ENCODE results near the gene PFAS.

The PFAS gene

DNA sequence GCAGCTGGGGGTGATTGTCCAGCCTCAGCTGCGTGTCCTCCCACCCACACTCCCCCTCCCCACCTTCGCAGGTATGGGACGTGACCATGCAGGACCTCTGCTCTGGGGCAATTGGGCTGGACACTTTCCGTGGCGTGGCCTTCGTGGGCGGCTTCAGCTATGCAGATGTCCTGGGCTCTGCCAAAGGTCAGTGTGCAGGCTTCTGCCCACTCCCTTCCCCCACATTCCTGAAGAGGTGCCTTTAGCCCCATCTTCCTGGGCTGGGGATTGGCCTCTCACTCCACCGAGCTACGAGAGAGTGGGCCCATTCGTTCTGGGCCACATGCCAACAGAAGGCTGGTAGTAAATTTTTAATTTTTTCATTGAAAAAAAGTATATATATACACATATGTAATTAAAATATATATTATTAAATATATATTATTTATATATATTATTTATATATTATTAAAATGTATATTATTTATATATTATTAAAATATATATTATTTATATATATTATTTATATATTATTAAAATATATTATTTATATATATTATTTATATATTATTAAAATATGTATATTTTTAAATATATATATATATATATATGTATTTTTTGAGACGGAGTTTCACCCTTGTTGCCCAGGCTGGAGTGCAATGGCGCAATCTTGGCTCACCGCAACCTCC, 18.5 kb downstream of the PFAS start:
- no peak for DNase-seq

DNA sequence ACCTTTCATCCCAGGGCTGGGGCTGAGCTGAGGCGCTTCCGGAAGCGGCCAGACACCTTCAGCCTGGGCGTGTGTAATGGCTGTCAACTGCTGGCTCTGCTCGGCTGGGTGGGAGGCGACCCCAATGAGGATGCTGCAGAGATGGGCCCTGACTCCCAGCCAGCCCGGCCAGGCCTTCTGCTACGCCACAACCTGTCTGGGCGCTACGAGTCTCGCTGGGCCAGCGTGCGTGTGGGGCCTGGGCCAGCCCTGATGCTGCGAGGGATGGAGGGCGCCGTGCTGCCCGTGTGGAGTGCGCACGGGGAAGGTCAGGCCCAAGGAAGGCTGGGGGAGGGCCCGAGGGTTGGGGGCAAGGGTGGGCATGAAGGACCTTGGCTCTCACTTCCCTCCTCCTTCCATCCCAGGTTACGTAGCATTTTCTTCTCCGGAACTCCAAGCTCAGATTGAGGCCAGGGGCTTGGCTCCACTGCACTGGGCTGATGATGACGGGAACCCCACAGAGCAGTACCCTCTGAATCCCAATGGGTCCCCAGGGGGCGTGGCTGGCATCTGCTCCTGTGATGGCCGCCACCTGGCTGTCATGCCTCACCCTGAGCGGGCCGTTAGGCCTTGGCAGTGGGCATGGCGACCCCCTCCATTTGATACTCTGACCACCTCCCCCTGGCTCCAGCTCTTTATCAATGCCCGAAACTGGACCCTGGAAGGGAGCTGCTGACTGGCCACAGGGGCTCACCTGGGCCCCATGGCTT, 19.6 kb downstream of the PFAS start:
- no peak for DNase-seq

DNA sequence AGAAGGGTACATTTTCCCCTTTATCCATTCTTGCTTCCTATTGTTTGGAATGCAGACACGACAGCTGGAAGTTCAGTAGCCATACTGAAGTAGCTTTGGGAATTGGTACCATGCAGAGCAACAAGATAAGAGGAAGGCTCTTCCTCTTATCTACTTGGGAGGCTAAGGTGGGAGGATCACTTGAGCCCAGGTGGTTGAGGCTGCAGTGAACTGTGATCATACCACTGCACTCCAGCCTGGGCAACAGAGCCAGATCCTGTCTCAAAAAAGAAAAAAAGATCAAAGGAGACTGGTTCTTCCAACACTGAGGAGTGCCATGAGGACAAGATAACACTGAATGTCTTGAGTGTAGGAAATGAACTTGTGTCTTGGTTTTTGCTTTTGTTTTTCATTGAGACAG, 23.3 kb downstream of the PFAS start:
- no peak for DNase-seq

DNA sequence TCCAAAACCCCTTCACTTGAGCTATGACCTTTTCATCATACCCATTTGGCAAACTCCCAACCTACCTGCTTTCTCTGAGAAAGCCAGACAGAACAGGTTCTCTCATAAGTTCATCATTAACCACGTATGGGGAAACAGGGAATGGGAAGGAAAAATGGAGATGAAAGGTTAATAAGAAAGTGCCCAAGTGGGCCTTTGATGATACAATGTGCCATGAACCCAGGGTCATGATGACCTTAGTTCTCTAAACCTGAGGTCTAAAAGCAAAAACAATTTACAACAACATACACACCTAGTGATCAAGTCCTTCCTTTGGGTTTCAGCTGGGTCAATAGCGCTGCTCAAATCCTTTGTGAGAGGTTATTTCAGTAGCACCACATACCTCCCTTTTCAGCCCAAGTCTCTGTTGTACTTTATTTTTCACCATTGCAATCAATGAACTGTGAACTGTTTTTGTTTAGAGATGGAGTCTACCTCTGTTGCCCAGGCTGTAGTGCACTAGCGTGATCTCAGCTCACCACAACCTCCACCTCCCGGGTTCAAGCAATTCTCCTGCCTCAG, 24.9 kb downstream of the PFAS start:
- no peak for DNase-seq

DNA sequence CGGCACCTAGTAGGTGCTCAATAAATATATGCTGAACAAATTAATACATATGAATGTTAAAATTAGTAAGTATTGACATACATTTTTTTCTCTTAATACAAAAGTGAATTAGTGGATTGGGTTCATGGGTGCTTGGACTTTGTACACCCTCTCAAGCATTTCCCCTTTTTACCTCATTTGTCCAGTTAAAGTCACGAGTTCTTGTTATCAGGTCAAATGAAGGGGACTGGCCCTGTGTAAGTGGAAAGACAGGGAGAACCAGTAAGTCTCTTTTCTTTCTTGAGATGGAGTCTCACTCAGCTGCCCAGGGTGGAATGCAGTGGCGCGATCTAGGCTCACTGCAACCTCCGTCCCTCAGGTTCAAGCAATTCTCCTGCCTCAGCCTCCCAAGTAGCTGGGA, 25.7 kb downstream of the PFAS start:
- DNase-seq, result no peak

DNA sequence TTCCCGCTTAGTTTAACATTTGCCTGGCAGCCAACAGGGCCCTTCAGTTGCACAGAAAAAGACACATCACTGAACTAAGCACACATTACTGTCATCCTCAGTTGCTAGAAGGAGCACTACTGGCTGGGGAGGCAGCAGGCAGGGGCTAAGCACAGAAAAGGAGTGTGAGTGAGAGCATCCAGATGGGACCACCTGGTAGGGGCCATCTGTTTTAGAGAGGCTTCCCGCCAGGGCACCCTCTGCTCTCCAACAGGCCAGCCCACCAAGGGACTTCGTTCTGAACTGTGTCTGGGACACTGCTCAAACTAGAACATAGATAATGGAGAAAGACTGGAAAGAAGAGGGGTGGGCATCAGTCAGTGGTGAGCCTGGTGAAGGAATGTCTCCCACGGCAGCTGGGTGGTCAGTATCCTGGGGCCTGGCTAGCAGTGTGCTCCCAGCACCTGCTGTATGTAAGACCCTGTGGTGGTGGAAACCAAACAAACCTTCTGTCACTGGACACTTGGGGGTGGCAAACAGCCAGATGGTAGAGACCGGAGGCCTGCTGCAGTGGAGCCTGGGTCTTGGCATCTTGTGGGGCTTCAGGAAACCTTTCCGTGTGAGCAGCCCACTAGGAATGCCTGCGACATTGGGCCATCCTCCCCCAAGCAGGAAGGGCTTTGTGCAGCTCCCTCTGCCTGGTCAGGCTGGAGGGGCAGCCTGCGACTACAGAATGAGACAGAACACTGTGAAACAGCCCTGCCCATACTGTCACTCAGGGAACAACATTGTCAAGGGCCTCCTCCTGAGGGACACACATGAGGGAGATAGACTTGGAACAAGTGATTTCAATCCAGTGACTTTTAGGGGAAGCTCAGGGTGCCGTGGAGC, 26.6 kb downstream of the PFAS start:
- DNase-seq, result no peak

DNA sequence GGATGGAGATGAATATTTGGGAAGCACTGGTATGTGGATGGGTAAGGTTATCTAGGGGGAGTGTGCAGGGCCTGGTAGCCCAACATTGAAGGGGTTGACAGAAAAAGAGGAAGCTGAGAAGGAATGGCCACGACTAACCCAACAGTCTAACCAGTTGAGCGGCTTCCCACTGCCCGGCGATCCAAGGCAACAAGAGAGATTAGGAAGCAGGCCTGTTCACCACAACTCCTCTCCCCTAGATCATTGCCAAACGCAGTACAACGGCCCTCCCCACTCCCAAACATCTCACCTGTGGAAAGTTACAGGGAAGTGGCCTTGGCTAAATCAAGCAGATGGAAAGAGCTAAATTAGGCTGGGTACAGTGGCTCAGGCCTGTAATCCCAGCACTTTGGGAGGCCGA, 28.2 kb downstream of the PFAS start:
- DNase-seq, result no peak

DNA sequence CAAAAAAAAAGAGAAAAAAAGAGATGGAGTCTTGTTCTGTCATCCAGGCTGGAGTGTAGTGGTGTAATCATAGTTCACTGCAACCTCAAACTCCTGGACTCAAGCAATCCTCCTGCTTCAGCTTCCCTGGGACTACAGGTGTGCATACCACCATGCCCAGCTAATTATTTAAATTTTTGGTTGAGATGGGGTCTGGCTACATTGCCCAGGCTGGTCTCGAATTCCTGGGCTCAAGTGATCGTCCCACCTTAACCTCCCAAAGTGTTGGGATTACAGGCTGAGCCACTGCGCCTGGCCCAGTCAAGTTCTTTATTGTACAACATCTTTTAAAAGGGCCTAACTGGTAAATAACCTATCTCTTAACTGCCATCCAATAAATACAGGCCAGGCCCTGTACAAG, 33.3 kb downstream of the PFAS start:
- DNase-seq, result no peak

DNA sequence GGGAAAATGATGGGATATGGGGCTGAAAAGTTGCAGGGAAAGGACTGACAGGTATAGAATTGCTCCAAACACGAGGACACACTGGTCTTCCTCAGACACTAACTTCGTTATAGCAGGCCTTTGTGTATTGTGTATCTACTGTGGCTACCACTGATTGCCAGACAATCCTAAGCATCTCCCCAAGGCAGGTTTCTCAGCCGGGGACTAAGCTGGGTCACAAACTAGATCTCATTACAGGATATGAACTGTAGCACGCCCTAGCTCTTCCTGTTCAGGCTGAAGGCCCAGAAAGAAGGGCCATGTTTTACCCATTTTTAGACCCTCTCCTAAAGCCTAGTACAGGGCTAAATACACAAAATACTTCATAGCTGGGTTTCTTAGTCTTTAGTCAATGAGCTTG, 34.3 kb downstream of the PFAS start:
- no peak for DNase-seq

DNA sequence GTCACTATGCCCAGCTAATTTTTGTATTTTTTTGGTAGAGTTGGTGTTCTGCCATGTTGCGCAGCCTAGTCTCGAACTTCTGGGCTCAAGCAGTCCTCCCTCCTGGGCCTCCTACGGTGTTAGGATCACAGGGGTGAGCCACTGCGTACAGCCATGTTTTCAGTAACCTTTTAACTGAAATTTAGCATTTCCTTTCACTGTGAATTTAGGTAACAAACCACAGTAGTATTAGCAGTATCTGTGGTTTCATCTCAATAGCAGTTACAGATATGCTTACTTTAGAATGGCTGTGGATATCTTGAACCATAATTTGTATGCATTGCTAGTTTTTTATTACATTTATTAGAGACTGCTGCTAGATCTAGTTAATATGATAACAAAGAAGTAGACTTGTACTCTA, 35.0 kb downstream of the PFAS start:
- DNase-seq, result no peak

DNA sequence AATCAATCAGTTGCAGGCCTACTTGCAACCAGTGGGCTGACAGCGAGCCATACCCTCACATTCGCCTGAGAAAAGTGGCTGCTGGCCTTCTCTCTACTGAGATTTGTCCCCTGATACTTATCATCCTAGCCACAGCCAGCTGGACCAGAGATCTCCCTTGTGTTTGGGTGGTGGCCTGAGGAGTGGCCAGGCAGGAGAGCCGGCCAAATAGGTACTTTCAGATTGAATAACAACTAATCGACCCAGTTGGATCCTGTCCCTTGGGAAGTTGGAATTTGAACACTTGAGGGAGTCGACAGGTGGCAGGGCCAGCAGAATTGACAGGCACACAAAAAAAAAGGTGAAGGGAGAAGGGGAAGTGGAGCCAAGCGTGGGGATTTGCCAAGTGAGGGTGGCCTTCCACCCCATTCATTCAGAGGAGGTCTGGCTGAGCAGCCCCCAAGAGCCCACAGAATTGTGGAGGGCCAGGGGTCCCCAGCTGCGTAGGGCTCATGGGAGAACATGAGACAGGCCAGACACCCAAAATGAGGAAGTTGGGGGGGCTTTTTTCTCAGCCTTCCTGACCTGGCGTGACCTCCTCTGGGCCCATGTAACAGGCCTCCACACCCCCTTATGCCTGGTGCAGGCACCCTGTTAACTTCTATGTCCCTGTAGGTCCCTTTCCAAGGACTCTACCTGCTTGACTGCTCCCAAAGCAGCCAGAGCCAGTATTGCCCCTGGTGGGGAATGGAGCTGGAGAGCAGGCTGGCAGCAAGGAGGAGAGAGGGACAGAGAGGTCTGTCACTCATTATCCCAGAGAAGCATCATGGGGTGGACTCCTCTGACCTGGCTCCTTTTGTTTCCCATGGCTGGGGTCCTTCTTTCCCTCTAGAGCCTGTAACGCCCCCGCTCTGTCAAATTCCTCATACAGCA, 36.4 kb downstream of the PFAS start:
- no peak for DNase-seq

DNA sequence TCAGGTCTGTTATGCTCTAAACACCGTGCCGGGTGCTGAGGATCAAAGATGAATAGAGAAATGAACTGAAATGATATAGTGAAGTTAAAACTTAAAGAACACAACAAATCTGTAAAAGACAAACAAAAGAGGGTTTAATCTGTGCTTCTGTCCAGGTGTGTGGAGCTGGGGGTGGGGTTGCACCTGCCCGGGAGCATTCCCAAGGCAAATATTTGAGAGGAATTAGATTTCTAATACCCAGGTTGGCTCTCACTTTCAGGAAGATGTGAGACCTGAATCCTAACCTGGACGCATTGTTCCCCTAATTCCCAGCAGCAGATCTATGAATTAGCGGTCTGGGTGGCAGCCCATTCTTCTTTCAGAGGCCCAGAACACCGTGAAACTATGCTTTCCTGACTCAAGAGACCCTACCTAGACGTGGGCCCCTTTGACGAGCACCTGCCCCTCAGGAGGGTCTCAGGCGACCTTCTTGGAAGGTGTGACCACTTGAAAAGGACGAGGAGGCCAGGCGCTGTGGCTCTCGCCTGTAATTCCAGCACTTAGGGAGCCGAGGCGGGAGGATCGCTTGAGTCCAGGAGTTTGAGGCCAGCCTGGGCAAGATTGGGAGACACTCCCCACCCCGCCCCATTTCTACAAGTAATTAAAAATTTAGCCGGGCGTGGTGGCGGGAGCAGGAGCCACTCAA, 38.7 kb downstream of the PFAS start:
- DNase-seq, result no peak

DNA sequence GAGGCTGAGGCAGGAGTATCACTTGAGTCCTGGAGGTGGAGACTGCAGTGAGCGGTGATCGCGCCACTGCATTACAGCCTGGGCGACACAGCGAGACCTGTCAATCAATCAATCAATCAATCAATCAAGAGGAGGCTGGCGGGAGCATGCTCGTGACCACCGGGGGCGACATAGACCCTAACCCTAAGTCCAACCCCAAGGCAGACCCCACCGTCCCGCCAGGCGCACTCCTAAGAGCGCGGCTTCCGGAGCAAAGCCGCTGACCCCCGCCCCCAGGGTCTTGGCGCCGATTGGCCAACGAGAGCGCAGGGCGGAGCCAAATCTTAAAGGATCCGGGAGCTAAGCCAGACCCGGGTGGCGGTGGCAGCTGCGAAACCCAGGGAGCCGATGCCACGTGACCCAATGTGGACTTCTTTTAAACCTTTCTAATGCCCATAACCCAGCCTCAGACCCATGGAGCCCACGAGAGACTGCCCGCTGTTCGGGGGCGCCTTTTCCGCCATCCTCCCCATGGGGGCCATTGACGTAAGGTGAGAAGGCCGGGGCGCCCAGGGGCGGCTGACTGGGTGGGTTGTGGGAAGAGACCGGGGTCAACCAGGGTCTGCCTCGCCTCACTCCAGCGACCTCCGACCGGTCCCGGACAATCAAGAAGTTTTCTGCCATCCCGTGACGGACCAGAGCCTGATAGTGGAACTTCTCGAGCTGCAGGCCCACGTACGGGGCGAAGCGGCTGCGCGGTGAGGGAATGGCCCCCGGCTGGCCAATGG, 39.4 kb downstream of the PFAS start, which contains the start of gene RANGRF:
Gene RANGRF (plus strand): TSS at position 335 of the 767 bp plus-strand sequence. CDS start 119 bp downstream, at position 454.
- DNase-seq, result peak; percentile 80

DNA sequence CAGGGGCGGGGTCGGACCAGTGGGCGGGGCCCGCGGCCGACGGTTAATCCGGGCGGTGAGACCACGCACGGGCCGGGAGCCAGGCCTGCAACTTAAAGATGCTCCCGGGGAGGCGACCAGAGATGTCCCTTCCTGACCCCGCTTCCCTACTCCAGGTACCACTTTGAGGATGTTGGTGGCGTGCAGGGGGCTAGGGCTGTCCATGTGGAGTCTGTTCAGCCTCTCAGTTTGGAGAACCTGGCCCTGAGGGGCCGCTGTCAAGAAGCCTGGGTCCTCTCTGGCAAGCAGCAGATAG, 40.0 kb downstream of the PFAS start:
- DNase-seq, result peak; percentile 61

DNA sequence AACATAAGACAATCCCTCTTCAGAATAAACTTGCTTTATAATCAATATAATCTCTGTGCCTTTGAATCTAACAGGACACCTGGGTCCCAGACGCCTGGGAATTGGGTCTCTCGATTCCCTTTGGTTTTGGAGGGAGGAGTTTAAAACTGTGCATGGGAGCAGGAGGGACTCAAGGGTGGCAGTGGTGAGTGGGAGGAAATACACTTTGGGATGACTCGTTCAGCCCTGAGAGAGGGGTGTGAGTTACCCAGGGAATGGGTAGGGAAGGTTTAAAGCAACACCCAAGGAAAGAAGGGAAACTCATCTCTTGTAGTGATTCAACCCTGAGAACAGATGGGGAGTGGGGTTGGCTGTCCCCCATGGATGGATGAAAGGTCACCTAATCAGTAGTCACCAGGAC, 41.0 kb downstream of the PFAS start:
- DNase-seq, result no peak

DNA sequence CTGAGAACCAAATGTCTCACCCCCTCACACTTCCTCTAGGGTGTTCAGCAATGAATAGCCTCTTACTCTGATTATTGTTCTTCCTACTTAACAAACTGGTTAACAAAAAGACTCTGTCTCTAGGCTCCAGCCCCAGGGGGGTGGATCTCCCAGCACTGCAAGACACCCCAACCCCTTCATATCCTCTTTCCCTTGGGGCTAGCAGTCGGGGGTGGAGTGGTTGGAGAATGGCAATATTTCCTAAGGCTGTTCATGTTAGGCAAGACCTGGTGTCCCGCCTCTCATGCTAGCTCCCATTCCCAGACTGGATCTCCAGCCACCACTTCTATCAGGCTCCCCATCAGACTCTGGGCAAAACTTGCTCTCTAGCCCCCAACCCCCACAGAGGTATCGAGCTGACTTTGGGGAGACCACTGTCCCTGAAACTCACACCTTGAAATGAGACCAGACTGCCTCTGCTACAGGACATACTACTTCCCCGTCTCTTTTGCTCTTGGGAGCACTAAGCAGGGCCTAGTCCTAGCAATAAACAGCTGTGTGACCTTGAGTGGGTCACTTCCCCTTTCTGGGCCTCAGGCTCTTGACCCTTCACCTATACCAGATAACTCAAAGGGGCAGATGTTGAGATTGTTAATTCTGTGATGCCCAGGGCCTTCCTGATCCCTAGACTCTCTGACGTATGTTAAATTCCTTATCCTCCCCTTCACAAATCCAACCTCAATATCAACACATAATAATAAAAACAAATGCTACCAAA, 43.7 kb downstream of the PFAS start:
- no peak for DNase-seq

DNA sequence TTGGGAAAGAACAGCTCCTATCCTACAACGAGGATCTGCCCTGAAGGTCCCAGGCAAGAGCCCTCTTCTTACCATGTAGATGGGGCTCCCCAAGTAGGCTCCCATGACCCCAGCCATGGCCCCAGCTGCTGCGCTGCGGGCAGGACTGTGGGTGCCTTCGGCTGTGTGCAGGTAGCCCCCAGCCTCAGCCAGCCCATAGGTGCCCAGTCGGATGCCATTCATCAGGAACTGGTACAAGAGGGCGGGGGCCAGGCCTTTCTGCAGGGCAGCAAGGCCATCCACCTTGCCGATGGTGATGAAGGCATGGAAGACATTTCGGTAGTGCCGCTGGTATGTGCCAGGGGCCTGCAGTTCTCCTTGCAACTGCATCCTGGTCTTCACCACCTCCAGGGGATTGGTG, 45.3 kb downstream of the PFAS start:
- no peak for DNase-seq

DNA sequence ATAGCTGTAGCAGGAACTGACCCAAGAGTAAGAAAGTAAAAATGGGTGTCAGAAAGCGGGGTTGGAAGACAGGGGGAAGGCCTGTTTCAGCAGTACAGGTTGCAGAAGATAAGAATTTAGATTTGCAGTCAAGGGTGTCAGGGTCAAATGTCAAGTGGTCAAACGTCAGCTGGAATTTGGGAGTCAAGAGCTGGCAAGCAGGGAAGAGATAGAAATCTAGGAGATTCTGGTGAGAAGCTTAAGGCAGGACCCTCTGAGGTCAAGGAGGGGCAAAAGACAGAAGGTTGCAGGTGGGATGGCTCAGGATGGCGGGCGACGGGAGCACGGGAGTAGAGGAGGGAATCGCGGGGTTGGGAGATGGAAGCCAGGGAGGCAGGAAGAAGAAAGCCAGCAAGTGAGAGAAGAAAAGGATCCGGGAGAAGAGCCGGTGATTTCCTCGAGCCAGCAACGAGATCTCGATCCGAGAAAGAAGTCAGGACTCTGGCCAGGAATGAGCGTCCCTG, 45.8 kb downstream of the PFAS start:
- DNase-seq, result no peak

DNA sequence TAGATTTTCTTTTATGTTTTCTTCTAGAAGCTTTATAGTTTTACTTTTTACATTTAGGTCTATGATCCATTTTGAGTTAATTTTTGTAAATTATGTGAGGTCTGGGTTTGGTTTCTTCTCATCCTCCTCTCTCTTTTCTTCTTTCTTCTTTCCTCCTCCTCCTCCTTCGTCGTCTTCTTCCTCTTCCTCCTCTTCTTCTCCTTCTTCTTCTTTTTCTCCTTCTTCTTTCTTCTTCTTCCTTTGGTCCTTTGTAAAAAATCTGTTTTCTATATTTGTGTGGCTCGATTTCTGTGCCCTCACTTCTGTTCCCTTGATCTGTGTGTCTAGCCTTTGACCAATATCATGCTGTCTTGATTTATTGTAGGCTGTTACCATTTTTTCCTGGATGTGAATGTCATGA, 51.1 kb downstream of the PFAS start:
- no peak for DNase-seq

DNA sequence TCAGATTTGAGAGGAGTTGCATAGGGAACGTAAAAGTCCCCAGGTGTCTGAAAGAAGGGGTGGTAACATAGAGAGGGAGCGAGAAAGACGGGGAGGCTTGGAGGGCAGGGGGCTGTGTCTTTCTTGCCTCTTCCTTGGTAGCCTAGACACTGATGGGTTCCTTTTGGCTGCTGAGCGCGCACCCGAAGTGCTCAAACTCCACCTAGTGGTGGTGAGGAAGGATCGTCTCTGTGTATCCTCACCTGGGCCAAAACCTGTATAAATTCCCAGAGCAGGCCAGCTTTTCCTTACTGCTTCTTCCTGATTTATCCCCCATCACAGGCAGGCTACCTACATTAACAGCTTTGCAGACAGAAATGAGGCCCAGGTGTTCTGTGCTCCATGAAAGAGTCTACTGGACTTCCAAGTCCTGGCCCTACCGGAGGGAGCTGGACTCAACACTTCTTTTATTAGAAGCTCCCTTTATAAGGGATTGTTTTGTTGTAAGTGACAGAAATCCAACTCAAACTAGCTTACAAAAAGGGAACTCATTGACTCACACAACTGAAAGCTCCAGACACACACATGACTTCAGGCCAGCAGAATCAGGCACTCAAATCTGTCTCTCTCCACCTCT, 51.6 kb downstream of the PFAS start:
- peak; percentile 53 for DNase-seq
